Activated B cell treated with CpG ODN at 0.5 μM for 24 hours (primary cell): Measurements from ENCODE around the gene KCND3. TPM values are rescaled to one million over a fixed set of nuclear protein-coding genes. Genes with fewer than 3 reads are reported as not detected.

ENCODE experiments used
- ATAC-seq: fragments of 200-7000 bp; cut with Tn5 transposase; one replicate; pipeline ENCODE4 v1.10.0; 2021; ENCODE audit warnings: low read depth, mild to moderate bottlenecking, moderate library complexity
- CTCF ChIA-PET: fragments of 350-600 bp; sonication (Branson Sonifier 250); formaldehyde crosslinking; loops from one replicate; lab custom pipeline; 2021; ENCODE audit warnings: antibody characterized with exemption; lab: Charles Lee
- POLR2A ChIA-PET: fragments of 350-600 bp; sonication (Branson Sonifier 250); formaldehyde crosslinking; loops from one replicate; lab custom pipeline; 2021; ENCODE audit warnings: antibody characterized with exemption; lab: Charles Lee
- DNase-seq: peaks from one replicate; pipeline ENCODE4 v3.0.0; 2022
- H3K27ac Mint-ChIP-seq: one replicate; pipeline ENCODE4 v1.8.0; 2020; ENCODE audit warnings: mixed read lengths
- H3K27me3 Mint-ChIP-seq: one replicate; pipeline ENCODE4 v1.8.0; 2021; ENCODE audit warnings: mixed read lengths
- H3K36me3 Mint-ChIP-seq: one replicate; pipeline ENCODE4 v1.8.0; 2021; ENCODE audit warnings: low read depth, mixed read lengths
- H3K4me1 Mint-ChIP-seq: one replicate; pipeline ENCODE4 v1.8.0; 2021; ENCODE audit warnings: mixed read lengths
- H3K4me3 Mint-ChIP-seq: one replicate; pipeline ENCODE4 v1.8.0; 2020; ENCODE audit warnings: mild to moderate bottlenecking, mixed read lengths
- H3K9me3 Mint-ChIP-seq: one replicate; pipeline ENCODE4 v1.8.0; 2020; ENCODE audit warnings: mixed read lengths
- CTCF ChIP-seq: fragments of 200-600 bp; IDR thresholded peaks from one replicate; pipeline ENCODE4 v1.8.0; 2022; ENCODE audit warnings: antibody characterized with exemption, mild to moderate bottlenecking
- intact Hi-C: fragments of 100-400 bp; cut with micrococcal nuclease; formaldehyde crosslinking; loops from one replicate; pipeline ENCODE4 v1.15.1; 2024
- total RNA-seq: library from RNA; stranded (reverse); gene quantifications from 2 replicates; pipeline ENCODE4 v1.2.3, GENCODE V29; 2022

The KCND3 gene
- total RNA-seq, 1 donor from 2014 or later: 0.04 TPM

- Mint-ChIP-seq H3K9me3 (no peaks in the 10 kb centered on the region), H3K36me3 (no peaks in the 10 kb centered on the region), H3K4me3 (no peak overlapping the region), H3K27ac (no peak overlapping the region), H3K4me1 (peaks cover 20% of the 10 kb centered on the region), H3K27me3 (peaks cover 2% of the 10 kb centered on the region)
- TF ChIP-seq CTCF: no peak
- ChIA-PET POLR2A (interaction anchor here (0.7 kb wide), 1 partner anchor 19 kb away, joined by 7 read pairs; the partner anchor contains the start of gene DDX20), CTCF (interaction anchor here (0.8 kb wide), 1 partner anchor 13 kb away, joined by 3 read pairs; no protein-coding TSS in a partner anchor)
- intact Hi-C loops: no loop called here
- ATAC-seq (no peak), DNase-seq (no peak)
These were observed 252.8 kb downstream of the KCND3 start for GRCh38 chr1:111736548-111737215.

GRCh38 chr1:111735858-111736544 lies 253.5 kb downstream of the KCND3 start:
- Mint-ChIP-seq H3K9me3 (no peaks in the 10 kb centered on the region), H3K27me3 (peaks cover 2% of the 10 kb centered on the region), H3K27ac (no peak overlapping the region), H3K4me1 (peaks cover 19% of the 10 kb centered on the region), H3K4me3 (no peak overlapping the region), H3K36me3 (no peaks in the 10 kb centered on the region)
- ChIA-PET POLR2A (interaction anchor here (0.6 to 0.7 kb wide), 2 partner anchors 19 to 85 kb away, joined by 4 to 7 read pairs; partner anchors contain the start of gene DDX20), CTCF (interaction anchor here (0.8 to 1.8 kb wide), 2 partner anchors 13 to 21 kb away, joined by 3 to 7 read pairs; no protein-coding TSS in a partner anchor)
- no peak for ATAC-seq
- TF ChIP-seq CTCF: no peak
- DNase-seq: no peak
- intact Hi-C loops: no loop called here

- ChIA-PET CTCF (interaction anchor here (1.8 kb wide), 1 partner anchor 20 kb away, joined by 7 read pairs; no protein-coding TSS in a partner anchor), POLR2A (no interaction called here)
- Mint-ChIP-seq H3K9me3 (no peaks in the 10 kb centered on the region), H3K27ac (no peak overlapping the region), H3K27me3 (no peaks in the 10 kb centered on the region), H3K4me3 (no peak overlapping the region), H3K36me3 (no peaks in the 10 kb centered on the region), H3K4me1 (peaks cover 18% of the 10 kb centered on the region)
- no peak for ATAC-seq
- intact Hi-C loops: no loop called here
- no peak for TF ChIP-seq CTCF
- DNase-seq: no peak
These were observed 254.1 kb downstream of the KCND3 start for GRCh38 chr1:111735321-111735720.

- ChIA-PET CTCF (interaction anchor here (0.8 to 1.8 kb wide), 2 partner anchors 9 to 20 kb away, joined by 3 to 7 read pairs; no protein-coding TSS in a partner anchor), POLR2A (no interaction called here)
- Mint-ChIP-seq H3K27ac (no peak overlapping the region), H3K36me3 (no peaks in the 10 kb centered on the region), H3K4me1 (peaks cover 15% of the 10 kb centered on the region), H3K4me3 (no peak overlapping the region), H3K27me3 (no peaks in the 10 kb centered on the region), H3K9me3 (no peaks in the 10 kb centered on the region)
- DNase-seq: no peak
- no peak for TF ChIP-seq CTCF
- ATAC-seq: no peak
- intact Hi-C loops: no loop called here
These were observed 254.6 kb downstream of the KCND3 start for GRCh38 chr1:111734856-111735255.

GRCh38 chr1:111734426-111734825 lies 255.0 kb downstream of the KCND3 start:
- no peak for TF ChIP-seq CTCF
- POLR2A ChIA-PET: no interaction called here
- H3K4me3 Mint-ChIP-seq: no peak overlapping the region
- no peak for DNase-seq
- CTCF ChIA-PET: interaction anchor here (0.8 to 1.8 kb wide), 2 partner anchors 9 to 19 kb away, joined by 3 to 7 read pairs; no protein-coding TSS in a partner anchor
- no peaks in the 10 kb centered on the region for H3K9me3 Mint-ChIP-seq
- ATAC-seq: no peak
- intact Hi-C loops: no loop called here
- H3K36me3 Mint-ChIP-seq: no peaks in the 10 kb centered on the region
- no peaks in the 10 kb centered on the region for H3K27me3 Mint-ChIP-seq
- H3K27ac Mint-ChIP-seq: no peak overlapping the region
- peaks cover 13% of the 10 kb centered on the region for H3K4me1 Mint-ChIP-seq
